ENCODE data around the gene PLCB3. TPM values are rescaled to one million over a fixed set of nuclear protein-coding genes. Genes with fewer than 3 reads are reported as not detected.

Gene PLCB3
- total RNA-seq, 1 experiment from 2014 or later, result 80.2 TPM

DNA sequence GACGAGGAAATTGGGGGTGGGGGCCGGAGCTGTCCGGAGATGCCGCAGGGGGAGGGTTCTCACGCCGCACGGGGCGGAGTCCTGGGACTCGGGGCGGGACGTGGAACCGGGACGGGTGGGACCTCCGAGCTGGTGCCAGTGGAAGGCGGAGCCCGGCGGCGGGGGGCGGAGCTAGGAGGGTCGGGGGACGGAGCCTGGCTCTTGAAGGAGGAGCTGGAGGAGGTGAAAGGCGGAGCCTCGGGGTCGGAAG lies 10.2 kb upstream of the PLCB3 start:
- peaks cover 22 to 28% of the 10 kb centered on the region in 2 experiments for H3K4me1 Mint-ChIP-seq
- H3K9me3 ChIP-seq (ENCODE audit: control insufficient read depth, low read depth, low read length), result no peaks in the 10 kb centered on the region
- H3K56ac ChIP-seq (ENCODE audit: insufficient read length, low read depth, low read length), result no peak overlapping the region
- H3K9me3 Mint-ChIP-seq, result no peaks in the 10 kb centered on the region
- no peaks in the 10 kb centered on the region for H3K27me3 ChIP-seq (ENCODE audit: insufficient read depth, low read length)
- H4K5ac ChIP-seq (ENCODE audit: insufficient read length, low read depth, low read length), result no peak overlapping the region
- H2BK5ac ChIP-seq (ENCODE audit: insufficient read length, low read length), result no peak overlapping the region
- TF ChIP-seq, protein P1, sequence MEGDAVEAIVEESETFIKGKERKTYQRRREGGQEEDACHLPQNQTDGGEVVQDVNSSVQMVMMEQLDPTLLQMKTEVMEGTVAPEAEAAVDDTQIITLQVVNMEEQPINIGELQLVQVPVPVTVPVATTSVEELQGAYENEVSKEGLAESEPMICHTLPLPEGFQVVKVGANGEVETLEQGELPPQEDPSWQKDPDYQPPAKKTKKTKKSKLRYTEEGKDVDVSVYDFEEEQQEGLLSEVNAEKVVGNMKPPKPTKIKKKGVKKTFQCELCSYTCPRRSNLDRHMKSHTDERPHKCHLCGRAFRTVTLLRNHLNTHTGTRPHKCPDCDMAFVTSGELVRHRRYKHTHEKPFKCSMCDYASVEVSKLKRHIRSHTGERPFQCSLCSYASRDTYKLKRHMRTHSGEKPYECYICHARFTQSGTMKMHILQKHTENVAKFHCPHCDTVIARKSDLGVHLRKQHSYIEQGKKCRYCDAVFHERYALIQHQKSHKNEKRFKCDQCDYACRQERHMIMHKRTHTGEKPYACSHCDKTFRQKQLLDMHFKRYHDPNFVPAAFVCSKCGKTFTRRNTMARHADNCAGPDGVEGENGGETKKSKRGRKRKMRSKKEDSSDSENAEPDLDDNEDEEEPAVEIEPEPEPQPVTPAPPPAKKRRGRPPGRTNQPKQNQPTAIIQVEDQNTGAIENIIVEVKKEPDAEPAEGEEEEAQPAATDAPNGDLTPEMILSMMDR (conservative IDR thresholded peaks at IDR 0.05), result no peak
- H2AK5ac ChIP-seq (ENCODE audit: insufficient read length, low read length), result no peak overlapping the region
- no peak overlapping the region for H2BK120ac ChIP-seq (ENCODE audit: low read depth, low read length, poor library complexity, severe bottlenecking)
- H4K8ac ChIP-seq (replicated peaks; ENCODE audit: insufficient read length, low read depth, low read length), result no peak overlapping the region
- peak; percentile 99 for DNase-seq
- peaks cover 13 to 45% (median 26%) of the 10 kb centered on the region in 3 experiments for H3K36me3 Mint-ChIP-seq (ENCODE audit: insufficient read depth in 1 of 3, low read depth in 3 of 3)
- H3K23ac ChIP-seq (ENCODE audit: insufficient read length, low read depth, low read length), result no peak overlapping the region
- no peak overlapping the region for H3K27ac ChIP-seq (ENCODE audit: insufficient read length, low read depth, low read length)
- no peaks in the 10 kb centered on the region for H4K20me1 ChIP-seq (ENCODE audit: control insufficient read depth, insufficient read depth, insufficient read length)
- H2BK15ac ChIP-seq (ENCODE audit: low read depth, low read length), result no peak overlapping the region
- no peak overlapping the region for H2AFZ ChIP-seq (ENCODE audit: low read length)
- H3K23me2 ChIP-seq (ENCODE audit: insufficient read length, low read depth, low read length, poor library complexity, severe bottlenecking), result peaks cover 16% of the 10 kb centered on the region
- peak overlapping the region; percentile 38 for H3K9ac ChIP-seq (ENCODE audit: extremely low read depth, insufficient read length, low read length)
- peak overlapping the region; percentile 84 to 99 (median 93); a peak in 6 of 7 replicates for H3K27ac Mint-ChIP-seq
- H3K79me1 ChIP-seq (ENCODE audit: insufficient read depth, low read depth, low read length, poor library complexity, severe bottlenecking), result no peaks in the 10 kb centered on the region
- no peak overlapping the region for H4K91ac ChIP-seq (ENCODE audit: insufficient read length, low read depth, low read length)
- H3T11ph ChIP-seq (ENCODE audit: low read length), result no peak overlapping the region
- WGBS (ENCODE audit: extremely low coverage, insufficient read length, low lambda C conversion rate), result no CpG with 5 or more reads among the region's 24 CpGs
- no peaks in the 10 kb centered on the region for H3K27me3 Mint-ChIP-seq (ENCODE audit: low read depth)
- H3K79me2 ChIP-seq (ENCODE audit: insufficient read depth, low read length), result peaks cover 8% of the 10 kb centered on the region; the same call in 1 of the 2 replicates
- H3K14ac ChIP-seq (ENCODE audit: insufficient read depth, low read length), result peak overlapping the region; percentile 80
- no peak overlapping the region for H2BK12ac ChIP-seq (ENCODE audit: insufficient read length, low read depth, low read length)
- no peaks in the 10 kb centered on the region for H3K4me1 ChIP-seq (ENCODE audit: insufficient read depth, low read length)
- H3K4me2 ChIP-seq (ENCODE audit: insufficient read depth, insufficient read length, low read length), result no peak overlapping the region
- H2BK20ac ChIP-seq (ENCODE audit: low read depth, low read length, poor library complexity, severe bottlenecking), result no peak overlapping the region
- H3K4ac ChIP-seq (ENCODE audit: low read depth, low read length), result no peak overlapping the region; the same call in 1 of the 2 replicates
- peak overlapping the region; percentile 85 to 93 for H3K4me3 Mint-ChIP-seq
- H3K18ac ChIP-seq (ENCODE audit: insufficient read length, low read depth, low read length), result peak overlapping the region; percentile 80

Measured in H9 (cell line).